K562 (cell line): ENCODE results near the gene CPM. TPM values are rescaled to one million over a fixed set of nuclear protein-coding genes. Genes with fewer than 3 reads are reported as not detected.

Source experiments
- ATAC-seq: fragments of 200-7000 bp; cut with Tn5 transposase; 3 replicates; pipeline ENCODE4 v1.9.1; 2020; ENCODE audit warnings: moderate library complexity
- BruUV-seq: library from RNA; stranded (reverse); fragments of 400-500 nt; replicated peaks from 2 replicates; lab custom pipeline; 2021; lab: Mats Ljungman, UMichigan
- CTCF ChIA-PET: fragments of 300-600 bp; formaldehyde crosslinking; extraction: SDS; loops from one replicate; lab custom pipeline; 2021; ENCODE audit warnings: low intra/inter-chr PET ratio; lab: Yijun Ruan, JAX
- POLR2A ChIA-PET: fragments of 300-600, 350-650 bp; sonication (Branson Sonifier 250); formaldehyde crosslinking; extraction: SDS; loops from one replicate; lab custom pipeline; 2021; ENCODE audit warnings: antibody characterized with exemption, inconsistent platforms; lab: Yijun Ruan, JAX
- DNase-seq, 4 experiments: peaks; one replicate each; pipeline versions ENCODE4 v3.0.0 to v3.0.0-alpha.2; 2011 to 2018; ENCODE audit warnings: low spot score in 3 of 4, mixed read lengths in 3 of 4; ENCODE audit errors: extremely low read depth in 1 of 4
- FAIRE-seq: peaks from 2 replicates; lab custom pipeline; 2011; peaks lifted over from hg19 to GRCh38; lab: Jason Lieb, UNC
- H2AFZ ChIP-seq: 2 replicates; pipeline ENCODE4 v1.6.0; 2011; ENCODE audit warnings: low read depth, low read length, control low read depth, inconsistent platforms
- H3K27ac ChIP-seq: fragments of 200-600 bp; 3 replicates; pipeline ENCODE4 v1.8.0; 2011; ENCODE audit warnings: low read depth, mild to moderate bottlenecking, control low read depth, inconsistent platforms, low read length, moderate library complexity, mixed read lengths; ENCODE audit errors: extremely low read depth
- H3K27me3 ChIP-seq, 2 experiments: fragments of 300-600 bp in 1 of 2; 2 replicates in 1 of 2; 3 replicates in 1 of 2; pipeline versions ENCODE4 v1.6.0 to v1.8.0; 2011; ENCODE audit warnings: inconsistent platforms in 2 of 2, low read length in 2 of 2, mild to moderate bottlenecking in 1 of 2, mixed read lengths in 1 of 2, moderate library complexity in 1 of 2; ENCODE audit not compliant: control insufficient read depth in 2 of 2, insufficient read depth in 2 of 2
- H3K36me3 ChIP-seq: fragments of 300-600 bp; 3 replicates; pipeline ENCODE4 v1.8.0; 2011; ENCODE audit warnings: mild to moderate bottlenecking, low read length, inconsistent platforms; ENCODE audit not compliant: control insufficient read depth, insufficient read depth
- H3K4me1 ChIP-seq, 2 experiments: fragments of 200-600 bp in 1 of 2; replicated peaks in 1 of 2; 2 replicates in 1 of 2; 3 replicates in 1 of 2; pipeline versions ENCODE4 v1.5.1 to v1.8.0; 2011; ENCODE audit warnings: inconsistent platforms in 2 of 2, low read length in 2 of 2, mild to moderate bottlenecking in 1 of 2, mixed read lengths in 1 of 2, moderate library complexity in 1 of 2; ENCODE audit not compliant: control insufficient read depth in 2 of 2, insufficient read depth in 2 of 2
- H3K4me2 ChIP-seq: 2 replicates; pipeline ENCODE4 v1.6.1; 2011; ENCODE audit warnings: low read length, control low read depth, inconsistent platforms, mixed read lengths; ENCODE audit not compliant: insufficient read depth
- H3K4me3 ChIP-seq: fragments of 200-600 bp; sonication (generic), shearing (Covaris generic); 2 replicates; pipeline ENCODE4 v1.5.1; 2016; ENCODE audit warnings: control low read depth, inconsistent platforms
- H3K79me2 ChIP-seq: fragments of 200-600 bp; 3 replicates; pipeline ENCODE4 v1.8.0; 2011; ENCODE audit warnings: low read length, inconsistent platforms; ENCODE audit not compliant: control insufficient read depth, insufficient read depth
- H3K9ac ChIP-seq, 2 experiments: 2 replicates each; pipeline versions ENCODE4 v1.6.0 to v1.6.1; 2011; ENCODE audit warnings: low read depth in 2 of 2, low read length in 2 of 2, control low read depth in 1 of 2, inconsistent platforms in 1 of 2, mild to moderate bottlenecking in 1 of 2, mixed read lengths in 1 of 2; ENCODE audit not compliant: insufficient read depth in 1 of 2
- H3K9me1 ChIP-seq: one replicate; pipeline ENCODE4 v1.6.0; 2011; ENCODE audit warnings: inconsistent platforms, mild to moderate bottlenecking, low read length, moderate library complexity; ENCODE audit not compliant: control insufficient read depth, insufficient read depth
- H3K9me3 ChIP-seq: replicated peaks from 2 replicates; pipeline ENCODE4 v1.5.1; 2011; ENCODE audit warnings: low read depth, low read length, inconsistent platforms; ENCODE audit not compliant: control insufficient read depth, insufficient read depth
- H4K20me1 ChIP-seq: replicated peaks from 2 replicates; pipeline ENCODE4 v1.6.1; 2011; ENCODE audit warnings: low read length, inconsistent platforms, mixed read lengths; ENCODE audit not compliant: control insufficient read depth, insufficient read depth
- ARID2 ChIP-seq: fragments of 450-650 bp; IDR thresholded peaks from 2 replicates; pipeline ENCODE4 v1.6.1; 2017; ENCODE audit warnings: antibody characterized with exemption, mild to moderate bottlenecking
- E2F6 ChIP-seq, 2 experiments: IDR thresholded peaks; 2 replicates each; pipeline ENCODE4 v1.6.1; 2011; ENCODE audit warnings: borderline replicate concordance in 1 of 2, control low read depth in 1 of 2, low read depth in 1 of 2, low read length in 1 of 2, mild to moderate bottlenecking in 1 of 2, mixed read lengths in 1 of 2, moderate library complexity in 1 of 2; ENCODE audit not compliant: insufficient read depth in 1 of 2, insufficient read length in 1 of 2, poor library complexity in 1 of 2, severe bottlenecking in 1 of 2; ENCODE audit errors: extremely low read depth in 1 of 2
- EHMT2 ChIP-seq: fragments of 450-650 bp; IDR thresholded peaks from 2 replicates; pipeline ENCODE4 v1.6.1; 2018; ENCODE audit warnings: antibody characterized with exemption
- FUS ChIP-seq: fragments of 200-400 bp; formaldehyde crosslinking; optimal IDR thresholded peaks from 2 replicates; pipeline ENCODE3; 2017; ENCODE audit warnings: low read depth, low read length
- NBN ChIP-seq: fragments of 450-650 bp; IDR thresholded peaks from 2 replicates; pipeline ENCODE4 v1.6.1; 2016; ENCODE audit warnings: low read depth, mild to moderate bottlenecking
- PBX2 ChIP-seq, 2 experiments: IDR thresholded peaks in 1 of 2; conservative IDR thresholded peaks in 1 of 2; 2 replicates each; pipeline ENCODE4 v1.6.1; 2016; ENCODE audit warnings: low read depth in 2 of 2, mild to moderate bottlenecking in 1 of 2, missing compliant biosample characterization in 1 of 2, missing genetic modification characterization in 1 of 2, moderate library complexity in 1 of 2
- SMARCB1 ChIP-seq: IDR thresholded peaks from 2 replicates; pipeline ENCODE4 v1.6.1; 2011; ENCODE audit warnings: improper control_type of control experiment, low read depth; ENCODE audit not compliant: insufficient read length
- ZBTB49 ChIP-seq: sonication (generic); formaldehyde crosslinking; IDR thresholded peaks from 2 replicates; pipeline ENCODE4 v1.8.0; 2022; ENCODE audit warnings: missing genetic modification reagents, mild to moderate bottlenecking, borderline replicate concordance
- ZNF444 ChIP-seq: fragments of 250-450 bp; sonication (Bioruptor Pico); IDR thresholded peaks from 2 replicates; pipeline ENCODE4 v1.4.0; 2020; ENCODE audit warnings: mild to moderate bottlenecking, moderate library complexity
- in situ Hi-C: fragments of 300-500 bp; cut with MboI; formaldehyde crosslinking; loops from 4 replicates; pipeline ENCODE4 v1.15.0; 2018; ENCODE audit warnings: inconsistent platforms, mixed read lengths
- intact Hi-C: fragments of 100-400 bp; cut with micrococcal nuclease; formaldehyde crosslinking; loops from 2 replicates; pipeline ENCODE4 v1.14.2; 2022
- polyA plus RNA-seq, 8 experiments: library from polyadenylated mRNA; depleted of rRNA in 4 of 8; stranded (reverse) in 5 of 8; unstranded in 3 of 8; fragments of >200 nt; fragmentation: Nextera tagmentation in 2 of 8; fragmentation: Illumina TruSeq in 1 of 8; extraction: Ambion mirVana in 2 of 8; extraction: Trizol in 1 of 8; gene quantifications; 2 replicates each; pipeline versions ENCODE4 v1.2.1 to v1.2.3, GENCODE V29; 2011 to 2014; ENCODE audit warnings: inconsistent platforms in 1 of 8, missing spikeins in 1 of 8
- total RNA-seq, 7 experiments: library from RNA; depleted of rRNA in 6 of 7; stranded (reverse); fragments of >200 nt in 6 of 7; fragmentation: Illumina TruSeq in 2 of 7; extraction: Trizol in 2 of 7; gene quantifications; 2 replicates each; pipeline versions ENCODE4 v1.2.1 to v1.2.3, GENCODE V29; 2011 to 2021; ENCODE audit warnings: low replicate concordance in 1 of 7

The CPM gene
- total and polyA plus RNA-seq, 9 of the 15 experiments (the other 6 are each of a cell fraction or from before 2014, with no cell fraction given), result 0.31 TPM; not detected in 8

GRCh38 chr12:68940731-68941130 is 7.8 kb upstream of the CPM start:
- in situ Hi-C loops, result no loop called here

More at GRCh38 chr12:68940731-68941130, 7.8 kb upstream of the CPM start:
- Histone ChIP-seq H3K79me2 (no peaks in the 10 kb centered on the region), H3K27ac (no peak overlapping the region), H4K20me1 (no peaks in the 10 kb centered on the region), H3K36me3 (no peaks in the 10 kb centered on the region), H3K9me1 (no peaks in the 10 kb centered on the region), H3K4me3 (no peak overlapping the region), H2AFZ (no peak overlapping the region), H3K4me2 (no peak overlapping the region), H3K4me1 (no peaks in the 10 kb centered on the region), H3K9ac (no peak overlapping the region), H3K27me3 (peaks cover 0 to 3% of the 10 kb centered on the region in 2 experiments; a peak in 1 of 5 replicates), H3K9me3 (no peaks in the 10 kb centered on the region)
- ChIA-PET POLR2A (interaction anchor here (1.2 kb wide), 1 partner anchor 143 kb away, joined by 4 read pairs; no protein-coding TSS in a partner anchor), CTCF (no interaction called here)
- no TSS peak for BruUV-seq
- no peak for DNase-seq
- no peak for ATAC-seq
- TF ChIP-seq FUS (no peak), E2F6 (IDR thresholded peaks at IDR 0.05; ENCODE audit: borderline replicate concordance in 1 of 2, extremely low read depth in 1 of 2, insufficient read depth in 1 of 2, insufficient read length in 1 of 2, low read depth in 1 of 2, low read length in 1 of 2, poor library complexity in 1 of 2, severe bottlenecking in 1 of 2) (no peak), ZNF444 (CRISPR knock-in tag) (no peak), SMARCB1 (no peak), ZBTB49 (CRISPR knock-in tag) (no peak), EHMT2 (no peak), ARID2 (no peak), PBX2 (CRISPR knock-in tag; IDR thresholded peaks at IDR 0.05; ENCODE audit: low read depth) (no peak), PBX2 (tag; conservative IDR thresholded peaks at IDR 0.05; ENCODE audit: low read depth) (no peak), NBN (no peak)
- no peak for FAIRE-seq
- intact Hi-C loops, result no loop called here
